ENCODE results near the gene INMT.

GRCh38 chr7:30733216-30733615 lies 18.7 kb upstream of the INMT start:
- TF ChIP-seq CTCF (IDR thresholded peaks at IDR 0.05; ENCODE audit: insufficient read depth, low read depth, low read length) (no peak), EZH2 (IDR thresholded peaks at IDR 0.05; ENCODE audit: insufficient read depth, low read length) (no peak)

Data from astrocyte (in vitro differentiated cells and primary cell).